ENCODE data around the gene MMP25. TPM values are rescaled to one million over a fixed set of nuclear protein-coding genes. Genes with fewer than 3 reads are reported as not detected.

Gene MMP25
- total RNA-seq, 1 experiment from 2014 or later, result 0.67 TPM

DNA sequence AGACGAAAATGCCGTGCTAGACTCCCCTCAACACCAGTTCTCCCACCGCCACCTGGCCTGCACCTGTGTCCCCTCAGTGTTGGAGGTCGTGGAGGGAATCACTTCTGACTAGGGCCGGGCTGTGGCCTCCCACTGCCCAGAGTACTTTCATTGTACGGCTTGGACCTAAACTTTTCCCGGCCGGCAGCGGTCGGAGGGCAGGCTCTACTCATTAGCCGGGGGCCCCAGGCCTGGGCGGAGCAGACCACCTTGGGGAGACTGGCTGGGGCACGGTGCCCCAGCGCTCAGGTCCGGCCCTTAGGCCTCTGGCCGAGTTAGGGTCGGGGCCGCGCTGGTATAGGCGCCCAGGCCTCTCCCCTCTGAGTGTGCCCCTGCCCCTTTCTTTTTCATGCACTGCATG, 29.0 kb upstream of the MMP25 start:
- in situ Hi-C loops (cut with HindIII; ENCODE audit: low pct_unique_long_range_greater_than_20kb, low sequenced_read_pairs) (no loop called here), intact Hi-C loops (cut with micrococcal nuclease; ENCODE audit: unreplicated experiment) (no loop called here)
- no TSS peak for BruUV-seq (replicated peaks)
- POLR2A ChIA-PET, result no interaction called here
- TF ChIP-seq POLR2AphosphoS5 (IDR thresholded peaks at IDR 0.05; ENCODE audit: low read depth, low read length) (no peak), CTCF (IDR thresholded peaks at IDR 0.05) (no peak), SIN3A (IDR thresholded peaks at IDR 0.05; ENCODE audit: borderline replicate concordance, insufficient read depth, low read depth, low read length) (no peak), TCF7L2 (IDR thresholded peaks at IDR 0.05; ENCODE audit: low read depth, low read length) (no peak)
- TF ChIP-seq, protein P1, sequence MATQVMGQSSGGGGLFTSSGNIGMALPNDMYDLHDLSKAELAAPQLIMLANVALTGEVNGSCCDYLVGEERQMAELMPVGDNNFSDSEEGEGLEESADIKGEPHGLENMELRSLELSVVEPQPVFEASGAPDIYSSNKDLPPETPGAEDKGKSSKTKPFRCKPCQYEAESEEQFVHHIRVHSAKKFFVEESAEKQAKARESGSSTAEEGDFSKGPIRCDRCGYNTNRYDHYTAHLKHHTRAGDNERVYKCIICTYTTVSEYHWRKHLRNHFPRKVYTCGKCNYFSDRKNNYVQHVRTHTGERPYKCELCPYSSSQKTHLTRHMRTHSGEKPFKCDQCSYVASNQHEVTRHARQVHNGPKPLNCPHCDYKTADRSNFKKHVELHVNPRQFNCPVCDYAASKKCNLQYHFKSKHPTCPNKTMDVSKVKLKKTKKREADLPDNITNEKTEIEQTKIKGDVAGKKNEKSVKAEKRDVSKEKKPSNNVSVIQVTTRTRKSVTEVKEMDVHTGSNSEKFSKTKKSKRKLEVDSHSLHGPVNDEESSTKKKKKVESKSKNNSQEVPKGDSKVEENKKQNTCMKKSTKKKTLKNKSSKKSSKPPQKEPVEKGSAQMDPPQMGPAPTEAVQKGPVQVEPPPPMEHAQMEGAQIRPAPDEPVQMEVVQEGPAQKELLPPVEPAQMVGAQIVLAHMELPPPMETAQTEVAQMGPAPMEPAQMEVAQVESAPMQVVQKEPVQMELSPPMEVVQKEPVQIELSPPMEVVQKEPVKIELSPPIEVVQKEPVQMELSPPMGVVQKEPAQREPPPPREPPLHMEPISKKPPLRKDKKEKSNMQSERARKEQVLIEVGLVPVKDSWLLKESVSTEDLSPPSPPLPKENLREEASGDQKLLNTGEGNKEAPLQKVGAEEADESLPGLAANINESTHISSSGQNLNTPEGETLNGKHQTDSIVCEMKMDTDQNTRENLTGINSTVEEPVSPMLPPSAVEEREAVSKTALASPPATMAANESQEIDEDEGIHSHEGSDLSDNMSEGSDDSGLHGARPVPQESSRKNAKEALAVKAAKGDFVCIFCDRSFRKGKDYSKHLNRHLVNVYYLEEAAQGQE (IDR thresholded peaks at IDR 0.05; ENCODE audit: insufficient read depth in 1 of 2, low read depth in 2 of 2, low read length in 1 of 2), result no peak
- H3K4me3 ChIP-seq (ENCODE audit: low read depth in 2 of 2, low read length in 2 of 2), result no peak overlapping the region
- DNase-seq (ENCODE audit: low read depth, low spot score) (no peak), ATAC-seq (no peak)
- no peak overlapping the region for H3K27ac ChIP-seq (ENCODE audit: low read length)
- peaks cover 9% of the 10 kb centered on the region for H3K36me3 ChIP-seq (ENCODE audit: control insufficient read depth, insufficient read depth, low read length)
- H3K4me1 ChIP-seq (ENCODE audit: control insufficient read depth, insufficient read depth, low read length), result peaks cover 14% of the 10 kb centered on the region
- no peaks in the 10 kb centered on the region for H3K27me3 ChIP-seq (ENCODE audit: control insufficient read depth, insufficient read depth, low read length)
- CTCF ChIA-PET, result no interaction called here
- H3K9me3 ChIP-seq (ENCODE audit: control insufficient read depth, insufficient read depth, low read depth, low read length), result no peaks in the 10 kb centered on the region

DNA sequence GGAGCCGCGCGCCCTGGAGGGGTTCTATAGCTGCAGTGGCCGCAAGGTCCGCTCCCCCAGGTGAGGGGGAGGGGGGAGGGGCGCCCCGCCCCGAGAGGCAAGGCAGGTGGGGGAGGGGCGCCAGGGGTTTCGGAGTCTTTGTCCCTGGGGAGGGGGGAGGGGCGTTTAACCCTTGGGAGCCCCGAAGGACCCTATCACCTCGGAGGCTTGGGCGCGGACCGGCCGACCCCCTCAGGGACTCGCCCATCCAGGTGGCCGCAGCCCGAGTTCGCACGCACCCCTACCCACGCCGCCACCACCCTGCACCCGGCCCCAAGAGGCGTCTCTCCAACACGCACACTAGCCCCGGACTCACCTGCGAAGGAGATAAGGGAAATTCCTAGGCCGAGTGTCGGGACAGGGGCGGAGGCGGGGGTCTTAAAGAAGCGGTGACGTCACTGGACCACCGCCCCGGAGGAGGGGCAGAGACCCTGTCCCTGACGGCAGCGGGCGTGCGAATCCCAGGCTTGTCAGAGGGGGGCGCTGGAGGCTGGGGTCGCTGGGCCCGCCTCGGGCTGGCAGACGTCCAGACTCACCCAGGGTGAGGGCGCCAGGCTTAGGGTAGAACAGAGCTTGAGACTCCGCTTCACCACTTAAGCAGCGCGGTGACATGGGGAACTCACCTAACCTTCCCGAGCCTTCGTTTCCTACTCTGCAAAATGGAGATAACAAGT, 28.4 kb upstream of the MMP25 start, which contains the start of gene CLDN6:
Gene CLDN6, minus strand, starts transcription at position 390 of the 713 bp plus-strand sequence. CDS start 2,162 bp downstream, outside the sequence.
- no peak for ATAC-seq
- peak; percentile 16; the same call in 1 of the 2 replicates for TF ChIP-seq CTCF (IDR thresholded peaks at IDR 0.05)
- no peak for TF ChIP-seq POLR2AphosphoS5 (IDR thresholded peaks at IDR 0.05; ENCODE audit: low read depth, low read length)
- no TSS peak for BruUV-seq (replicated peaks)
- H3K4me1 ChIP-seq (ENCODE audit: control insufficient read depth, insufficient read depth, low read length), result peaks cover 18% of the 10 kb centered on the region
- in situ Hi-C loops (cut with HindIII; ENCODE audit: low pct_unique_long_range_greater_than_20kb, low sequenced_read_pairs), result no loop called here
- DNase-seq (ENCODE audit: low read depth, low spot score), result no peak
- intact Hi-C loops (cut with micrococcal nuclease; ENCODE audit: unreplicated experiment), result no loop called here
- H3K36me3 ChIP-seq (ENCODE audit: control insufficient read depth, insufficient read depth, low read length), result peaks cover 9% of the 10 kb centered on the region
- H3K4me3 ChIP-seq (ENCODE audit: low read depth in 2 of 2, low read length in 2 of 2), result no peak within 1 kb of the TSS
- CTCF ChIA-PET, result interaction anchor here (1.0 kb wide), 1 partner anchor 10 kb away, joined by 3 read pairs; no protein-coding TSS in a partner anchor
- no peaks in the 10 kb centered on the region for H3K27me3 ChIP-seq (ENCODE audit: control insufficient read depth, insufficient read depth, low read length)
- H3K9me3 ChIP-seq (ENCODE audit: control insufficient read depth, insufficient read depth, low read depth, low read length), result no peaks in the 10 kb centered on the region
- H3K27ac ChIP-seq (ENCODE audit: low read length), result no peak within 1 kb of the TSS
- POLR2A ChIA-PET, result no interaction called here

Measured in Panc1 (cell line).